Fibroblast of the conjunctiva (primary cell): ENCODE data around the gene BBS9.
"Not testable (repeated sequence)": the region's sequence is repeated elsewhere in the genome, so short reads cannot be mapped to it uniquely, and the experiment has no call there.

Source experiments
- DNase-seq: peaks from one replicate; pipeline ENCODE4 v3.0.0-alpha.2; 2010; ENCODE audit warnings: low read depth

The BBS9 gene

GRCh38 chr7:33497051-33497450 lies 367.7 kb downstream of the BBS9 start:
- no peak for DNase-seq

GRCh38 chr7:33500703-33501701 lies 371.6 kb downstream of the BBS9 start:
- DNase-seq, result no peak

GRCh38 chr7:33503014-33503413 lies 373.6 kb downstream of the BBS9 start:
- DNase-seq, result no peak

GRCh38 chr7:33503736-33504135 lies 374.4 kb downstream of the BBS9 start:
- no peak for DNase-seq

DNA sequence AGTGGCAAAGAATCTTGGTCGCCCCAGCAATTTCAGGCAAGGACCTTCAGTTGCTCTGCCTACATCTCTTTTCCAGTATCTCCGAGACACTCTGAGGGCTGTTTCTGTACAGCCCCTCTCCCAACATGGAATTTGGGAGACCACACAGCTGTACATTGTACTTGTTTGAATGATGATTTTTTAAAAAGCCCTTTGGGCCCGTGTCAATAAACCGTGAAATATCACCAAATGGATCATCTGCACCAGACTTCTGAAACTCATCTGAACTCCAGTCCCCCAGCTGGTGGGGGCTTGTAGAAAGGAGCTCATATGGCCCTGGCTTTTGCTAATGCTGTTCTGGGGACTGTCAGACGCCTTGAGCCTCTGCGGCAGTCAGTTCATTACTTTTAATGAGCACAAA lies 374.9 kb downstream of the BBS9 start:
- no peak for DNase-seq

DNA sequence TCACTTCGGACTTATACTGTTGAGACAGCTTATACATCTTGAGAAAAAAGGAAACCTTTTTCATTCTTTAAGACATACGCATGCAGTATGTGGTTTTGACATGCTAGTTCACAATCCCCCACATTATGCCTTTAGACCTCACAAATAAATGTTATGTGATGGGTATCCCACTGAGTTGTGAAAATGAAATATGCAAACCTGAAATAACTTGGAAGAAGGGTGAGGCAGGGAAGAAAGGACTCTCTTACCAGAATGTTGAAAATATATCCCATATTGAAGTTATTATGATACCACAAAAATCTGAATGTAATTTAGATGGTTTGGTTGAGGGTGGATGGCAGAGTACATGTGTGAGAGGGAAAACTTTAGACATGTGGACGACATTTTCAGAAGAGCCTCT lies 379.8 kb downstream of the BBS9 start:
- no peak for DNase-seq

GRCh38 chr7:33511778-33512177 lies 382.4 kb downstream of the BBS9 start:
- no peak for DNase-seq

- no peak for DNase-seq
Observed at GRCh38 chr7:33516568-33516967, 387.2 kb downstream of the BBS9 start.

- no peak for DNase-seq
Observed at GRCh38 chr7:33517191-33517590, 387.8 kb downstream of the BBS9 start.

DNA sequence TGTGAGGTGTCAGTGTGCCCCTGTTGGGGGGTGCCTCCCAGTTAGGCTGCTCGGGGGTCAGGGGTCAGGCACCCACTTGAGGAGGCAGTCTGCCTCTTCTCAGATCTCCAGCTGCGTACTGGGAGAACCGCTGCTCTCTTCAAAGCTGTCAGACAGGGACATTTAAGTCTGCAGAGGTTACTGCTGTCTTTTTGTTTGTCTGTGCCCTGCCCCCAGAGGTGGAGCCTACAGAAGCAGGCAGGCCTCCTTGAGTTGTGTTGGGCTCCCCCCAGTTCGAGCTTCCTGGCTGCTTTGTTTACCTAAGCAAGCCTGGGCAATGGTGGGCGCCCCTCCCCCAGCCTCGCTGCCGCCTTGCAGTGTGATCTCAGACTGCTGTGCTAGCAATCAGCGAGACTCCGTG lies 397.6 kb downstream of the BBS9 start:
- DNase-seq, result not testable (repeated sequence)

DNA sequence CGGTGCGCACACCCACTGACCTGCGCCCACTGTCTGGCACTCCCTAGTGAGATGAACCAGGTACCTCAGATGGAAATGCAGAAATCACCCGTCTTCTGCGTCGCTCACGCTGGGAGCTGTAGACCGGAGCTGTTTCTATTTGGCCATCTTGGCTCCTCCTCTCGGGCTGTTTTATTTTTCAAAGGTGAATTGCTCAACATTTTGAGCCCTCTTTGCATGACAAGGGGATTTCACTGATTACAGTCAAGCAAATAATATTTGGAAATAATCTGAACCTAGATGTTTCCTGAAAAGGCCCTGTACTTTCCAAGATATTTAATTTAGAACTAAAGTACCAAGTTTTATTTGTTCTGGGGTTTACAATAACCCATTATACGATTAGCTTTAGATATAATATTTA lies 398.2 kb downstream of the BBS9 start:
- not testable (repeated sequence) for DNase-seq

- no peak for DNase-seq
Observed at GRCh38 chr7:33529070-33529469, 399.7 kb downstream of the BBS9 start.

DNA sequence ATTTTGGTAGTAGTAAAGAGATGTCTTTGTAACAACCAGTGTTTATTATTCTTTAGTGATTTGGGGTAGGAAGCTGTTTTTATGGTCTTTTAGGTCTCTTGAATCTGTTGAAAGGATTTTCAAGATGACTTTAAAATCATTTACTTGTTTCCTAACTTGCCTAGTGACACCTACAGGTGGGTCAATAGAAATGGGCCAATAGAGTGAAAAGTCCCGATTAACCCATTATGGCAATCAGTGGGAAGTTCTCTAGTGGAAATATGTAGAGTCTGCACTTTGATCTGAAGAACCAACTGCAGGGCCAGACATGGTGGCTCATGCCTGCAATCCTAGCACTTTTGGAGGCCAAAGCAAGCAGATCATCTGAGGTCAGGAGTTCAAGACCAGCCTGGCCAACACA lies 401.3 kb downstream of the BBS9 start:
- DNase-seq, result no peak

GRCh38 chr7:33531888-33532287 lies 402.5 kb downstream of the BBS9 start:
- no peak for DNase-seq

DNA sequence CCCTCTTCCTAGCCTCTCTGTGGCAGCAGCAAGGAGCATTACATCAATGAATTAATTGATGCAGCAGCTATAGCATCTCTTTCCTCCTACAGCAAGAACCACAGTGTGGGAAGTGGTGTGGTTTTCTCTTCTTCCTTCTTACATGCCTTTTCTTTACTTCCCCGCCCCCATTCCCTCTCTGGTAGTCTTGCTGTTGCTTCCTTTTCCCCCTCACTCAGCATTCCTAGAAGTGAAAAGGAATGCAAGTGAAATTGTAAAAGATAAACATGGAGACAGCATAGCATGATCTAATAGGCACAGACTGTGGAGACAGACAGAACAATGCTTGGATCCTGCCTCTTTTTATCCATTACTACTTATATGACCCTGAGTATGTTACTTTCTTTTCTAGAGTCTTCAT lies 405.5 kb downstream of the BBS9 start:
- no peak for DNase-seq

- DNase-seq, result no peak
Observed at GRCh38 chr7:33535989-33536388, 406.6 kb downstream of the BBS9 start.

- DNase-seq, result no peak
Observed at GRCh38 chr7:33536398-33537103, 407.2 kb downstream of the BBS9 start.

GRCh38 chr7:33537104-33537477 lies 407.7 kb downstream of the BBS9 start:
- no peak for DNase-seq

DNA sequence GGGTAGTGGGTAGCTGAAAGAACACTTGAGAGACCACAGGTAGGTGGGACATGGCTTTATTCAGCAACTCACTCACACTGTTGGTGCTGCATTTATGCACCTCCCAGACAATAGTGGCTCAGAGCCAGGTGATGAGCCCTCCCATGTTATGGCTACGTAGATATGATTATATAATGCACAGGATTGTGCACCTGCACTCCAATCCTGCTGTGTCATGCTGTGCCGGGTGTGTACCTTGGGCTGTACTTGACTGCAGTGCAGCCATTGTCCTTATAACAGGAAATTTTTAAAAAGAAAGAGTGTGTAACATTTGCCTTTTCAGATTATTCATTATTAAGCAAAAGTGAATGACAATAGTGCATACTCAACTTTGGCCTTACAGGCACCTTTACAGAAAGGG lies 409.8 kb downstream of the BBS9 start:
- no peak for DNase-seq

- DNase-seq, result no peak
Observed at GRCh38 chr7:33539659-33540400, 410.5 kb downstream of the BBS9 start.

- no peak for DNase-seq
Observed at GRCh38 chr7:33547880-33548279, 418.5 kb downstream of the BBS9 start.

DNA sequence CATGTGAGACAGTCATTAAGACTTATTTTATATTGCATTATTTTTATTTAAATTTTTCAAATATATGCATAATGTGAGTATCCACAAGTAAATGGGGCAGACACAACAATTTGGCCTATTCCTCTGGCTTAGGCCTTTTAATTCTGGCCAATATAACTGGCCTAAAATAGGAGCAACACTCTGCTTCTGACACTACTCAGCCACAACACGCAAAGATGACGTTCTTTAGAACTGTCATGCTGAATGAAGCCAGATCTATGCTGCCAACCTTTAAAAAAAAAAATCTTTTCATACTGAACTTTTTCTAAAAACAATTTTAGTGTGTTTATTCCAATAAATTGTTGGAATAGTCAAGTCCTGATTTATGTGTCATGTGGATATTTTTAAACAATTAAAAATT lies 421.0 kb downstream of the BBS9 start:
- no peak for DNase-seq

DNA sequence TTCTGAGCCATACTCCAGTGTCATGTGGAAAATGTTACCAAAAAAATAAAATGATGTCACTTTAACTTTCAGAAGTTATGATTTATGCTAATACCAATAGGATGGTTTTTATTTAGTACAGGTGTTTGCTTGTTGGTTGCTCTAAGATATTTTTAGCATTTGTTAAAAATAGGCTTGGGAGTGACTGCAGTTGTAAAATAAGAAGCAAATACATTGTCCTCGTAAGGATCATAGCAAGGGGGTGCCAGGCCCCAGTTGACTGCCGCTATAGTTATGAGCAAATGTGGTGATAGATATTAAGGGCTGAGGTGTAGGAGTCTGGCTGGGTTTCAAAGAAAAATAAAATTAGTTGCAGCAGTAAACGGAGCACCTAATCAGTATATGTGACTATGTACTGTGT lies 421.6 kb downstream of the BBS9 start:
- DNase-seq, result no peak
